ENCODE data around the gene RNU1-1. TPM values are rescaled to one million over a fixed set of nuclear protein-coding genes. Genes with fewer than 3 reads are reported as not detected.
A peak's percentile ranks its signal among the peaks of the same experiment; 100 is the strongest.
"Not testable (repeated sequence)": the region's sequence is repeated elsewhere in the genome, so short reads cannot be mapped to it uniquely, and the experiment has no call there.

Gene RNU1-1
- total and polyA plus RNA-seq, 2 donors (not counting 1 experiment from before 2014, with no cell fraction given) = 4,377 TPM; not detected in 1

- ATAC-seq (ENCODE audit: low read depth); H3K9ac ChIP-seq (ENCODE audit: low read length); H3K27ac ChIP-seq (ENCODE audit: low read length in 2 of 2); DNase-seq; H3K79me2 ChIP-seq (ENCODE audit: control insufficient read depth, insufficient read depth, low read length); H2AFZ ChIP-seq (ENCODE audit: insufficient read depth, low read depth, low read length, poor library complexity, severe bottlenecking); POLR2A ChIA-PET; H3K27ac Mint-ChIP-seq; H4K20me1 ChIP-seq (ENCODE audit: control insufficient read depth, insufficient read depth, low read length, poor library complexity, severe bottlenecking); H3K4me3 ChIP-seq (ENCODE audit: control extremely low read depth in 1 of 5, extremely low read depth in 1 of 5, insufficient read depth in 1 of 5, low read depth in 2 of 5, low read length in 4 of 5); H3K4me2 ChIP-seq (replicated peaks; ENCODE audit: low read depth, low read length, poor library complexity, severe bottlenecking); H3K27me3 ChIP-seq (replicated peaks in 1 of 4; ENCODE audit: control extremely low read depth in 1 of 4, control insufficient read depth in 3 of 4, insufficient read depth in 4 of 4, low read length in 3 of 4); H3K4me3 Mint-ChIP-seq; H3K36me3 ChIP-seq (replicated peaks in 1 of 2; ENCODE audit: control extremely low read depth in 1 of 2, control insufficient read depth in 1 of 2, extremely low read depth in 1 of 2, insufficient read depth in 2 of 2, low read length in 1 of 2); H3K27me3 Mint-ChIP-seq; H3K9me3 Mint-ChIP-seq (ENCODE audit: insufficient read depth); CTCF ChIA-PET; intact Hi-C loops (cut with micrococcal nuclease); H3K9me3 ChIP-seq (ENCODE audit: control extremely low read depth in 1 of 3, control insufficient read depth in 2 of 3, insufficient read depth in 1 of 3, low read length in 2 of 3): not testable (repeated sequence)
- peaks cover 0 to 15% of the 10 kb centered on the region in 2 donors for H3K4me1 ChIP-seq (ENCODE audit: control insufficient read depth in 2 of 2, insufficient read depth in 2 of 2, low read length in 2 of 2)
- WGBS (ENCODE audit: insufficient coverage) = 90% methylated on average over 6 of the region's 15 CpGs
- peaks cover 21% of the 10 kb centered on the region for H3K4me1 Mint-ChIP-seq
Measured at GRCh38 chr1:16536796-16537195, 22.7 kb upstream of the RNU1-1 start.

- H3K27me3 Mint-ChIP-seq; H3K9ac ChIP-seq (ENCODE audit: low read length); H3K27me3 ChIP-seq (replicated peaks in 1 of 4; ENCODE audit: control extremely low read depth in 1 of 4, control insufficient read depth in 3 of 4, insufficient read depth in 4 of 4, low read length in 3 of 4); H3K9me3 Mint-ChIP-seq (ENCODE audit: insufficient read depth); H3K4me2 ChIP-seq (replicated peaks; ENCODE audit: low read depth, low read length, poor library complexity, severe bottlenecking); H3K36me3 ChIP-seq (replicated peaks in 1 of 2; ENCODE audit: control extremely low read depth in 1 of 2, control insufficient read depth in 1 of 2, extremely low read depth in 1 of 2, insufficient read depth in 2 of 2, low read length in 1 of 2); H3K27ac Mint-ChIP-seq; ATAC-seq (ENCODE audit: low read depth); H3K79me2 ChIP-seq (ENCODE audit: control insufficient read depth, insufficient read depth, low read length); H3K4me3 ChIP-seq (ENCODE audit: control extremely low read depth in 1 of 5, extremely low read depth in 1 of 5, insufficient read depth in 1 of 5, low read depth in 2 of 5, low read length in 4 of 5); H3K9me3 ChIP-seq (ENCODE audit: control extremely low read depth in 1 of 3, control insufficient read depth in 2 of 3, insufficient read depth in 1 of 3, low read length in 2 of 3); H3K27ac ChIP-seq (ENCODE audit: low read length in 2 of 2); POLR2A ChIA-PET; DNase-seq; intact Hi-C loops (cut with micrococcal nuclease); CTCF ChIA-PET; H2AFZ ChIP-seq (ENCODE audit: insufficient read depth, low read depth, low read length, poor library complexity, severe bottlenecking); H3K4me3 Mint-ChIP-seq; H4K20me1 ChIP-seq (ENCODE audit: control insufficient read depth, insufficient read depth, low read length, poor library complexity, severe bottlenecking): not testable (repeated sequence)
- H3K4me1 ChIP-seq (ENCODE audit: control insufficient read depth in 2 of 2, insufficient read depth in 2 of 2, low read length in 2 of 2) = peaks cover 0 to 15% of the 10 kb centered on the region in 2 donors
- peaks cover 16% of the 10 kb centered on the region for H3K4me1 Mint-ChIP-seq
- 57% methylated on average over 6 of the region's 22 CpGs for WGBS (ENCODE audit: insufficient coverage)
Measured at GRCh38 chr1:16535898-16536297, 21.8 kb upstream of the RNU1-1 start.

GRCh38 chr1:16535487-16535886 is 21.4 kb upstream of the RNU1-1 start:
- POLR2A ChIA-PET; H3K27ac ChIP-seq (ENCODE audit: low read length in 2 of 2); H3K27me3 ChIP-seq (replicated peaks in 1 of 4; ENCODE audit: control extremely low read depth in 1 of 4, control insufficient read depth in 3 of 4, insufficient read depth in 4 of 4, low read length in 3 of 4); H3K9ac ChIP-seq (ENCODE audit: low read length); H3K9me3 ChIP-seq (ENCODE audit: control extremely low read depth in 1 of 3, control insufficient read depth in 2 of 3, insufficient read depth in 1 of 3, low read length in 2 of 3); H3K79me2 ChIP-seq (ENCODE audit: control insufficient read depth, insufficient read depth, low read length); CTCF ChIA-PET; H3K9me3 Mint-ChIP-seq (ENCODE audit: insufficient read depth); ATAC-seq (ENCODE audit: low read depth); H3K27me3 Mint-ChIP-seq; H4K20me1 ChIP-seq (ENCODE audit: control insufficient read depth, insufficient read depth, low read length, poor library complexity, severe bottlenecking); intact Hi-C loops (cut with micrococcal nuclease); H3K36me3 ChIP-seq (replicated peaks in 1 of 2; ENCODE audit: control extremely low read depth in 1 of 2, control insufficient read depth in 1 of 2, extremely low read depth in 1 of 2, insufficient read depth in 2 of 2, low read length in 1 of 2); H3K4me2 ChIP-seq (replicated peaks; ENCODE audit: low read depth, low read length, poor library complexity, severe bottlenecking): not testable (repeated sequence)
- peaks cover 14% of the 10 kb centered on the region for H3K4me1 Mint-ChIP-seq
- H3K4me3 ChIP-seq (ENCODE audit: control extremely low read depth in 1 of 5, extremely low read depth in 1 of 5, insufficient read depth in 1 of 5, low read depth in 2 of 5, low read length in 4 of 5) = peak overlapping the region in 2 of 5 experiments; percentile 28 to 41
- peak overlapping the region; percentile 93 for H3K4me3 Mint-ChIP-seq
- H2AFZ ChIP-seq (ENCODE audit: insufficient read depth, low read depth, low read length, poor library complexity, severe bottlenecking) = peak overlapping the region; percentile 51
- DNase-seq = peak; percentile 43
- H3K27ac Mint-ChIP-seq = peak overlapping the region; percentile 46
- 46% methylated on average over 16 of the region's 34 CpGs for WGBS (ENCODE audit: insufficient coverage)
- H3K4me1 ChIP-seq (ENCODE audit: control insufficient read depth in 2 of 2, insufficient read depth in 2 of 2, low read length in 2 of 2) = peaks cover 0 to 11% of the 10 kb centered on the region in 2 donors

- POLR2A ChIA-PET = not testable (repeated sequence)
Measured at GRCh38 chr1:16534829-16535456, 20.9 kb upstream of the RNU1-1 start.

More at GRCh38 chr1:16534829-16535456, 20.9 kb upstream of the RNU1-1 start:
- ATAC-seq (ENCODE audit: low read depth) (peak; percentile 63), DNase-seq (peak; percentile 62)
- H3K79me2 ChIP-seq (ENCODE audit: control insufficient read depth, insufficient read depth, low read length); H3K4me1 ChIP-seq (ENCODE audit: control insufficient read depth in 2 of 2, insufficient read depth in 2 of 2, low read length in 2 of 2); intact Hi-C loops (cut with micrococcal nuclease); H3K27ac ChIP-seq (ENCODE audit: low read length in 2 of 2); H3K9me3 Mint-ChIP-seq (ENCODE audit: insufficient read depth); H3K36me3 ChIP-seq (replicated peaks in 1 of 2; ENCODE audit: control extremely low read depth in 1 of 2, control insufficient read depth in 1 of 2, extremely low read depth in 1 of 2, insufficient read depth in 2 of 2, low read length in 1 of 2); CTCF ChIA-PET; H3K4me1 Mint-ChIP-seq; H3K27me3 ChIP-seq (replicated peaks in 1 of 4; ENCODE audit: control extremely low read depth in 1 of 4, control insufficient read depth in 3 of 4, insufficient read depth in 4 of 4, low read length in 3 of 4); H3K9me3 ChIP-seq (ENCODE audit: control extremely low read depth in 1 of 3, control insufficient read depth in 2 of 3, insufficient read depth in 1 of 3, low read length in 2 of 3); H4K20me1 ChIP-seq (ENCODE audit: control insufficient read depth, insufficient read depth, low read length, poor library complexity, severe bottlenecking): not testable (repeated sequence)
- Histone ChIP-seq H3K4me3 (ENCODE audit: control extremely low read depth in 1 of 5, extremely low read depth in 1 of 5, insufficient read depth in 1 of 5, low read depth in 2 of 5, low read length in 4 of 5) (peak overlapping the region in 4 of 5 experiments; percentile 28 to 41 (median 38)), H3K9ac (ENCODE audit: low read length) (peak overlapping the region; percentile 37), H3K4me2 (replicated peaks; ENCODE audit: low read depth, low read length, poor library complexity, severe bottlenecking) (peak overlapping the region; percentile 30), H2AFZ (ENCODE audit: insufficient read depth, low read depth, low read length, poor library complexity, severe bottlenecking) (peak overlapping the region; percentile 51)
- peak overlapping the region; percentile 93 for H3K4me3 Mint-ChIP-seq
- H3K27me3 Mint-ChIP-seq = peaks cover 11% of the 10 kb centered on the region
- H3K27ac Mint-ChIP-seq = peak overlapping the region; percentile 84
- 8% methylated on average over 14 of the region's 43 CpGs for WGBS (ENCODE audit: insufficient coverage)
